NCI-H1417 (cell line): ENCODE data around the gene FGGY.
"Not testable (repeated sequence)": the region's sequence is repeated elsewhere in the genome, so short reads cannot be mapped to it uniquely, and the experiment has no call there.

Experiments
- DNase-seq, 3 experiments: peaks; one replicate each; lab custom pipeline; 2025; lab: John Stamatoyannopoulos, UW

The FGGY gene

DNA sequence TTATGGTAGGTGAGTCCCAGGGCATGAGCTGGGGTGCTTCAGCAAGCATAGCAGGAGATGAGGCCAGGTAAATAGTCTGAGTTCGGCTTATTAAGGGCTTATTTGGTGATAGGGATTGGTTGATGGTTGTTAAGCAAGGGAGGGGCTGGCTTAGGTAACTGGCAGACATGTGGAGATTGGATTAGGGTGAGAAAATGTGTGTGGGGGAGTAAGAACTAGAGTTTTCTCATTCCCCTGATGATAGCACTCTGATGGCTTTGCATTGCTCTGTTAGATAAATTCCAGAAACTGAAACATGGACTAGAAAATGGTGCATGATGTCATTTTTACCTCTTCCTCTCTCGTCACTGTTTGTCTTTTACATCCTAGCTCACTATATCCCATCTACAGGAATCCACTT, 53.6 kb downstream of the FGGY start:
- no peak for DNase-seq

- DNase-seq: no peak
Observed at GRCh38 chr1:59352065-59352464, 55.2 kb downstream of the FGGY start.

DNA sequence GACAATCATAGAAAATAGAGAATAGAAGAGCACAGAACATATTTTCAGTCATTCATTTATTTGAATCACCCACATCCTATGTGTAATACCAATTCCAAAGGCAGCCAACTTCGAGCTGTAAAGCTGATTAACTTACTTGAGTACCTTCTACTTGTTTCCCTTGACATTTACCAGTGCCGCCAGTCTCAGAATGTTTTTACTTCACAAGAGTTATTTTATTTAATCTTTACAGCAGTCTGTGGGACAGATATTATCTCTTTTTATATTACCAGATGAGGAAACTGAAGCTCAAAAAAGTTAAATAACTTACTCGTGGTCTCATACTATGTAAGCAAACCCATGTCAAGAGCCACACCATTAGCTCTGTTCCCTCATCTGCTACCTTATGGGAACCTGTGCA, 56.6 kb downstream of the FGGY start:
- no peak for DNase-seq

DNA sequence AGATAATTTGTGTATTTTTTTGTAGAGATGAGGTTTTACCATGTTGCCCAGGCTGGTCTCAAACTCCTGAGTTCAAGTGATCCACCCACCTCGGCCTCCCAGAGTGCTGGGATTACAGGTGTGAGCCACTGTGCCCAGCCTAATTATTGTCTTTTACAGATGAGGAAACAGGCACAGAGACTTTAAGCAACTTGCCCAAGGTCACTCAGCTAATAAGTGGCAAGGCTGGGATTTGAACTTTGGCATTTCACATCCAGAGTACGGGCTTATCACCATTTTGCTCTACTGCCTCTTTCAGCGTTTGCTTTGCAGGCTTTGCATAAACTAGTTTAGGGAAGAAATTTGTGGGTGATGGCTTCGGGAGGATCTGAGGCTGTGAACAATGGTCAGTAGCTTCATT, 57.3 kb downstream of the FGGY start:
- not testable (repeated sequence) for DNase-seq

DNA sequence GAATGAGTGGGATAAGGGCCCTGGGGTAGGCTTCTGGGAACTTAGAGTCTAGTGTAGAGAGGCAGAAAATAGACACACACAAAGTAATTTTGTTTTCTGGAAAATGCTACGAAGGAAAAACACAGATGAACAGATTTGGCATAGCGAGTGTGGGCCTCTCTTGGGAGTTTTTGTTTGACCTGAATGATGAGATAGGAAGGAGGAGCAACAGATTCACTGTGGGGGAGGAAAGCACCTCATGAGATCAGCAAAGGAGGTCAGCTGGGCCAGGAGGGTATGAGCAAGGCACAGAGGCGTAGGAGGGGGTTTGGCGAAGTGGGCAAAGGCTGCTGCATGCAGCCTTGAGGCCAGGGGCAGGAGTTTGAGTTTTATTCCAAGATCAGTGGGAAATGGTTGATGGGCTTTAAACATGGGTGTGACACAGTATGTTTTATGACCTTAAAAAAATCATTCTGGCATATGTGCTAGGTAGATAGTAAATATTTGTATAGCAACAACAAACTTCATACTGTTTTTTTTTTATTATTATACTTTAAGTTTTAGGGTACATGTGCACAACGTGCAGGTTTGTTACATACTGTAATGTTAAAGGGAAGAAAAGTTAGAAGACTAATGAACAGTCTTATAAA, 57.9 kb downstream of the FGGY start:
- no peak for DNase-seq

DNA sequence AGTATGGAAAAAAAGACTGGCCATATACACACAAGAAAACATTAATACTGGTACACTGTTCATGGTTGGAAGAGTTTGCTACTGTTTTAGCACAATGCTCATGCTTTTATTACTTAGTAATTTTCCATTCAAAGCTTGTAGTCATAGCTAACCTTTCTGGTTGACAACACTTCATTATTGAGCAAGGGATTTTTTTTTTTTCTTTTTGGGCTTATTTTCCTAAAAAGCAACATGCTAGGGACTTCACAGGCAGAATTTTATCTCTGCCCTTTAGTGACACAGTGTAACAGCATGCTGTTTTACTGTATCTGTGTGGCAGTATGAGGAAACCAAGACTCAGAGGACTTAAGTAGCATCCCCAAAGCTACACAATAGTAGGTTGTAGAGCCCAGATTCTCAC, 58.5 kb downstream of the FGGY start:
- DNase-seq: no peak

DNA sequence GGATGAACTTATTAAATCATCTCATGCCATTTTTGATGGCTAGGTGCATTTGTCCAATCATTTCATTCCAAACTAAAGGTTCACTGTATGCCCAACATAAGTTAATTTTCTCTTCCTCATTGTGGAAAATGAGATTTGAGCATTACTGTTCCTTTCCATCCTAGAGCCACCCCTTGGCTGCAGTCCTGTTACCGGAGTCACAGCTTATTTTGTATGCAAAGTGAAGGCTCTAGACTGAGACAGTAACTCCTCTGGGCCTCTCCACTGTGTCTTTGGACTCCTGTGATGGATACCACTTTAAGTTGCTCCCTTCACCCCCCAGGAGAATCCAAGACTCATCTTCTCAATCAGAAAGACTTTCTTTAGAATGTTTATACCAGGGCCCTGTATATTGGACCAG, 59.7 kb downstream of the FGGY start:
- no peak for DNase-seq

- DNase-seq: no peak
Observed at GRCh38 chr1:59357645-59358320, 60.9 kb downstream of the FGGY start.

GRCh38 chr1:59359325-59359724, 62.4 kb downstream of the FGGY start:
- DNase-seq: no peak

- DNase-seq: no peak
Observed at GRCh38 chr1:59360170-59360569, 63.3 kb downstream of the FGGY start.

GRCh38 chr1:59360729-59361128, 63.8 kb downstream of the FGGY start:
- no peak for DNase-seq

DNA sequence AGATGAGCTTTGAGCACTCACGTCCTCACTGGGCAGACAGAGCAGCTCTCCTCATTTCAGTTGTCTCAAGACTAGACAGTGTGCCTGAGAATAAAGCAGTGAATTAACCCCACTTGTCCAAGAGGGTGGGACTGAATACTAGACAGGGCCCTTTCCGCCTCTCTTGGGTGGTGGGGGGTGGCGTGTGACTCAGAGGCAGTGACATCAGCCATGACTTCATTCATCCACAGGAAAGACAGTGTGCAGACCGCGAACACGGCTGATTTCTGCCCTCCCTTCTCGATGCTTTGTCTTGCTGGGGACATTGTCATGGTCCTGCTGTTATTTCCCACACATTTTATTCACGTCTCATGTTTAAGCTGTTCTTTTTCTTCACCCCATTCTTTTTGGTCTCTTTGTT, 64.9 kb downstream of the FGGY start:
- no peak for DNase-seq

- no peak for DNase-seq
Observed at GRCh38 chr1:59364037-59364436, 67.1 kb downstream of the FGGY start.

- no peak for DNase-seq
Observed at GRCh38 chr1:59366346-59366745, 69.5 kb downstream of the FGGY start.

DNA sequence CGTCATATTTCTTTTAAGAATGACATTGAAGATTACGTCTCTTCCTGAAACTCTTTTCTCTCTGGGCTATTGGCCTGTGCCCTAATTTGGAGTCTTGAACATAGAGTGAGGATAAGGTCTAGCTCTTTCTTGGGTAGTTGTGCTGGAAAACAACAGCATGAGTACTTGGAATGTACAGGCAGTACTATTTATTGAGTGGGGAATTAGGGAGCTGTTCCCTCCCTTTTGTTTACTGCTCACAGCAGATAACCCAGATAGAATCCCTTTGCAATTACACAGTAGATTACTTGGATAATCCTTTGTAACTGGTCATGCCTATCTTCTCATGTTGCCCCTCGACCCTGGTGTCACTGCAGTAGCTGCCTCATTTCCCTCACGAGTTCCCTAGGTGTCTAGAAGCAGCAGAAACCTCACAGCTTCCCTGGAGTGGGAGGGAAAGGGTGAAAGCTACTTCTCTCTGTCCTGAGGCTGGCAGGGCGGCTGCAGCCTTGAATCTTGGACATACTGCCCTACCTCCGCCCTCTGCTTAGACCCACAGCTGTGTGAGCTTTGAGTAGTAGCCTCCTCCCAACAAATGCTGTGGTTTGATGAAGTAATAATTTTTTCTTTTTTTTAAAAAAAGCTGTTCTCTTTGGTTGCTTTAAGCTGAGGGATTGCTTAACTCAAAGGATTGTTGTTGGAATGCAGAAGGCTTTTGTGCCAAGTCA, 70.6 kb downstream of the FGGY start:
- DNase-seq: no peak

DNA sequence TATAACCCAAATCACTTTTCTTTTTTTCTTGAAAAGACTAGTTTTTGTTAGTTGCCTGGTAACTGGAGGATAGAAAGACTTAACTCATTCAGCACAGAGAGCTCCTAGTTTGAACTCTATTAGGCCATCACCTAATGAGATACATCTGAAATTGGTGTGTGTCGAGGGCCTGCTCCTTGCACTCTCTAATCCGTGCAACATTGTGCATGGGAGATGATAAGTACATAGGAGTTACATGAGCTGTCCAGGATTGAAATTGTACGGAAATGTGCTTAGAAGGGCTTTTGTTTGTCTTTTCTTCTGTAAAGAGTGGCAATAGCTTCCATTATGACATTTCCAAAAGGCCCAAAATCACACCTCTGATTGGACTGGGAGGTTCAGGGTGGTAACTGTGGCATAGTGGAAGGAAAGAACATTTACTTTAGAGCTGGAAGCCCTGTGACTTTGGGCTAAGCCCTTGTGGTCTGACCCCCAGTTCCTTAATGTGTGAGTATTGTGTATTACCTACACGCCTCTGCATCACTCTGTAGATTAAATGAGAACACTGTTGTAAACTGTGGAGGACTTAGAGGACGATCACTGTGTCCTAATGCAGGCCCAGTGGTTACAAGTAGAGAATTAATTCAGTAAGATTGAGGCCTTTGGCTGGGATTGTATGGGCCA, 71.2 kb downstream of the FGGY start:
- DNase-seq: no peak

- no peak for DNase-seq
Observed at GRCh38 chr1:59375321-59376220, 78.7 kb downstream of the FGGY start.

DNA sequence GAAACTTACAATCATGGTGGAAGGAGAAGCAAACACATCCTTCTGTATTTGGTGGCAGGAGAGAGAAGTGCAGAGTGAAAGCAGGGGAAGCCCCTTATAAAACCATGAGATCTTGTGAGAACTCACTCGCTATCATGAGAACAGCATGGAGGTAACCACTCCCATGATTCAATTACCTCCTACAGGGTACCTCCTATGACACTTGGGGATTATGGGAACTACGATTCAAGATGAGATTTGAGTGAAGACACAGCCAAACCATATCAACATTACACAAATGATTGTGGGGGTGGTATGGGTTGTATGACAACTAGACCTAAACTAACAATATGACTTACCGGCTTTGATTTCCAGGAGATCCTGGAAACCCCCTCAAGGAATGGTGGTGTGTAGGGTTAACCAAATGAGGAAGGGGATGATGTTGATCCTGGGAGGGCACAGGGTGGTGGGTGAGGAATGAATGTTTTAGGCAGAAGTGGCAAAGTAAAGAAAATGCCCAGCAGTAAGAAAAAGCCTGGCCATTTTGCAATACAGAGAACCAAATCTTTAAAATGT, 80.5 kb downstream of the FGGY start:
- DNase-seq: no peak

DNA sequence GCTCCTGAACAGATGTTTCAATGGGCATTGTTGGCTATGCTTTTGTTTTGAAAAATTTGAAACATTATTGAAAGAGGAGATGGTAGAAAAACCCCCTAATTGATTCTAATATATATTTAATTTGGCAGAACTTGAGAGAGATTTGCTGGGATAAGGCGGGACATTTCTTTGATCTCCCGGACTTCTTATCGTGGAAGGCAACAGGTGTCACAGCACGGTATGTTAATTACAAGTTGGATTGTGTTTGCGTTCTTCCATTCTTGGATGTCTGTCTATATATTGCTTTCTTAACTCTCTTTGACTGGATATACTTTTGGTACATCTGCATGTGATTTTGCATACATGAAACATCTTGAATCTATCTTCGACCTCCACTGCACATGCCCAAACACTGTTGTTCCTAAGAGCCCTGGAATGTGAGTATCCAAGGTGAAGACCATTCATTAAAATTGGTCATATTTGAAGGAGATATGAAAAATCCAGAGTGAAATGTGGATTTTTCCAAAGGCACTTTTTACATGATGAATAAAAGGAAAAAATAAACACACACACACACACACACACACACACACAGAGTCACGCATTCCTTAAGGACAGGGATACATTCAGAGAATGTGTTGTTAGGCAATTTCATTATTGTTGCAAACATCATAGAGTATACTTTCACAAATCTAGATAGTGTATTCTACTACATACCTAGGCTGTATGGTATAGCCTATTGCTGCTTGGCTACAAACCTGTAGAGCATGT, 81.9 kb downstream of the FGGY start:
- no peak for DNase-seq

DNA sequence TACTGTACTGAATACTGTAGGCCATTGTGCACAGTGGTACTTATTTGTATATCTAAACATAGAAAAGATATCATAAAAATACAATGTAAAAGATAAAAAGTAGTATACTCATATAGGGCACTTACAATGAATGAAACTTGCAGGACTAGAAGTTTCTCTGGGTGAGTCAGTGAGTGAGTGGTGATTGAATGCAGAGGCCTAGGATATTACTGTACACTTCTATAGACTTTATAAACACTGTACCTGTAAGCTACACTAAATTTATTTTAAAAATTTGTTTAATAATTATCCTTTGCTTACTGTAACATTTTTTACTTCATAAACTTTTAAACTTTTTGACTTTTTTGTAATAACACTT, 82.5 kb downstream of the FGGY start:
- DNase-seq: no peak

- no peak for DNase-seq
Observed at GRCh38 chr1:59383963-59384362, 87.1 kb downstream of the FGGY start.
